Vagina (tissue), 2 donors: ENCODE results near the gene COL23A1.

Experiments used
- POLR2A ChIP-seq, 2 donors: fragments of 450-650 bp; IDR thresholded peaks; one replicate each; pipeline ENCODE4 v1.6.1; 2017; ENCODE audit warnings: antibody characterized with exemption in 2 of 2, mild to moderate bottlenecking in 2 of 2, moderate library complexity in 2 of 2
- TF ChIP-seq, protein P1 (sequence below), 3 experiments: fragments of 450-650 bp in 2 of 3; fragments of 200-600 bp in 1 of 3; sonication (generic) in 1 of 3; IDR thresholded peaks; one replicate each; pipeline ENCODE4 v1.5.1; 2017 to 2019; ENCODE audit warnings: antibody characterized with exemption in 3 of 3, mild to moderate bottlenecking in 2 of 3, moderate library complexity in 2 of 3

DNA sequence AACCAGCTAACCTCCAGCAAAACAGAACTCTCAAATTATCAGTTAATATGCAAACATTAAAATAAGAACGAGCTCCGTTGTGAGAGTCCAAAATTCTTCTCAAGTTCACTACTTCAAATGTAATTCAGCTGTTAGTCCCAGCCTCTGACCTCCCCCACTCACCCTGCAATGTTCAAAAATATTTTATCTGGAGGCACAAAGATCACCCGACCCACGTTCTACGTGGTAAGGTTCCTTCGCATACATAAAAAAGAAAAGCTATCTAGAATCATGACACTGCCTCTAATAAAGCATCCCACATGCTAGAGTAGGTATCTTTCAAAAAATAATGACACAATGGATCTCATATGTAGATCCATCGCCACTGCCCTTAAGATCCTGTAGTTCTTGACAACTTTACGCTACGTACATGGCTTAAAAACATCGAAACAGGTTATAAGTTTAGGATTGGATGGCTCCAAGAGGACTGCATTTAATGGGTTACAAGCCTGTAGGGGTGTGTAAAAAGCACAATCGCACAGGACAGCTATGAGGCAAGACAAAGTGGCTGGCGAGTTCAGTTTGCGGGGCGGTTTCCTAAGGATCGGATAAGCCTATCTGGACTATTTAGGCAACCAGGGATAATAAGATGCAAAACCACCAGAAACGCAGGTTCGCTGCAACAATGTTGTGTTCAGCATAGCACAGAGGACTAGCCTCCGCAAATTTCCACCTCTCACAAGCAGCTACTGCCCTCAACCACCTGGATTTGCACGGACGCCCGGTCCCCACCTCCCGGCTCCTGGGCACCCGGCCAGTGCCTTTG lies 35.7 kb upstream of the COL23A1 start:
- TF ChIP-seq, protein P1, sequence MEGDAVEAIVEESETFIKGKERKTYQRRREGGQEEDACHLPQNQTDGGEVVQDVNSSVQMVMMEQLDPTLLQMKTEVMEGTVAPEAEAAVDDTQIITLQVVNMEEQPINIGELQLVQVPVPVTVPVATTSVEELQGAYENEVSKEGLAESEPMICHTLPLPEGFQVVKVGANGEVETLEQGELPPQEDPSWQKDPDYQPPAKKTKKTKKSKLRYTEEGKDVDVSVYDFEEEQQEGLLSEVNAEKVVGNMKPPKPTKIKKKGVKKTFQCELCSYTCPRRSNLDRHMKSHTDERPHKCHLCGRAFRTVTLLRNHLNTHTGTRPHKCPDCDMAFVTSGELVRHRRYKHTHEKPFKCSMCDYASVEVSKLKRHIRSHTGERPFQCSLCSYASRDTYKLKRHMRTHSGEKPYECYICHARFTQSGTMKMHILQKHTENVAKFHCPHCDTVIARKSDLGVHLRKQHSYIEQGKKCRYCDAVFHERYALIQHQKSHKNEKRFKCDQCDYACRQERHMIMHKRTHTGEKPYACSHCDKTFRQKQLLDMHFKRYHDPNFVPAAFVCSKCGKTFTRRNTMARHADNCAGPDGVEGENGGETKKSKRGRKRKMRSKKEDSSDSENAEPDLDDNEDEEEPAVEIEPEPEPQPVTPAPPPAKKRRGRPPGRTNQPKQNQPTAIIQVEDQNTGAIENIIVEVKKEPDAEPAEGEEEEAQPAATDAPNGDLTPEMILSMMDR (IDR thresholded peaks at IDR 0.05), result no peak
- TF ChIP-seq POLR2A (IDR thresholded peaks at IDR 0.05), result no peak
